Heart left ventricle (tissue), 16 donors: ENCODE measurements around the gene DOK7. TPM values are rescaled to one million over a fixed set of nuclear protein-coding genes. Genes with fewer than 3 reads are reported as not detected.

Experiments used
- ATAC-seq, 4 donors: fragments of 200-7000 bp; cut with Tn5 transposase; one replicate each; pipeline ENCODE4 v1.9.1; 2020 to 2022; ENCODE audit warnings: moderate library complexity in 4 of 4, mild to moderate bottlenecking in 3 of 4, moderate number of reproducible peaks in 1 of 4
- DNase-seq, 5 donors: peaks; one replicate each; pipeline ENCODE4 v3.0.0-alpha.2; 2020
- H3K27ac ChIP-seq, 12 donors: fragments of 200-600 bp; sonication (generic) in 4 of 12; one replicate each; pipeline versions ENCODE4 v1.5.0 to v1.8.0; 2016 to 2022; ENCODE audit warnings: mild to moderate bottlenecking in 2 of 12
- H3K27me3 ChIP-seq, 9 donors: fragments of 200-600 bp; sonication (generic) in 2 of 9; one replicate each; pipeline versions ENCODE4 v1.5.1 to v1.8.0; 2016 to 2022; ENCODE audit warnings: mild to moderate bottlenecking in 3 of 9
- H3K36me3 ChIP-seq, 9 donors: fragments of 200-600 bp; sonication (generic) in 2 of 9; one replicate each; pipeline versions ENCODE4 v1.5.0 to v1.8.0; 2018 to 2022; ENCODE audit warnings: mild to moderate bottlenecking in 2 of 9
- H3K4me1 ChIP-seq, 12 donors: fragments of 200-600 bp; sonication (generic) in 4 of 12; one replicate each; pipeline versions ENCODE4 v1.5.0 to v1.8.0; 2016 to 2022; ENCODE audit warnings: mild to moderate bottlenecking in 3 of 12
- H3K4me3 ChIP-seq, 12 donors: fragments of 200-600 bp; sonication (generic) in 4 of 12; one replicate each; pipeline versions ENCODE4 v1.5.0 to v1.8.0; 2017 to 2022; ENCODE audit warnings: mild to moderate bottlenecking in 9 of 12, moderate library complexity in 4 of 12
- H3K9me3 ChIP-seq, 12 donors: fragments of 200-600 bp; sonication (generic) in 4 of 12; one replicate each; pipeline versions ENCODE4 v1.5.0 to v1.8.0; 2016 to 2022; ENCODE audit warnings: mild to moderate bottlenecking in 1 of 12
- CTCF ChIP-seq, 12 donors: fragments of 200-600 bp; sonication (generic) in 4 of 12; IDR thresholded peaks; one replicate each; pipeline versions ENCODE4 v1.5.0 to v1.8.0; 2018 to 2022; ENCODE audit warnings: antibody characterized with exemption in 12 of 12, mild to moderate bottlenecking in 5 of 12
- POLR2A ChIP-seq, 2 donors: fragments of 450-650 bp; IDR thresholded peaks; one replicate each; pipeline ENCODE4 v1.6.1; 2017; ENCODE audit warnings: antibody characterized with exemption in 2 of 2, mild to moderate bottlenecking in 2 of 2, moderate library complexity in 2 of 2
- WGBS, 4 donors: extraction: QIAGEN DNeasy Blood & Tissue Kit in 2 of 4; methylation state at CpG; one replicate each; pipeline versions ENCODE4 v1.1.5 to v1.1.7; 2013 to 2018; 5-methylcytosine and 5-hydroxymethylcytosine counted together
- intact Hi-C, 10 donors: fragments of 100-400 bp; cut with DNase I; formaldehyde crosslinking; loops; one replicate each; pipeline versions ENCODE4 v1.11.1 to v1.14.2; 2022
- polyA plus RNA-seq, 2 donors: library from polyadenylated mRNA; stranded (reverse); fragments of 200-250 nt; gene quantifications; one replicate each; pipeline ENCODE4 v1.2.3, GENCODE V29; 2013
- total RNA-seq, 9 donors: library from RNA; depleted of rRNA in 2 of 9; stranded (reverse); fragments of >200 nt in 2 of 9; fragmentation: NEBNext Ultra II Directional in 3 of 9; extraction: Animal tissue kit (Norgen Biotek cat#: 25700) in 3 of 9; gene quantifications; one replicate each; pipeline versions ENCODE4 v1.1.0 to v1.2.4, GENCODE V29; 2016 to 2023
- donor health status: ischemic (EF 13 %, LVEDD 7.1; RV severe dilation, severe dysfunction).
- donor health status: healthy with polysubstance abuse.
- donor health status: DM: no; HTN: yes; CAD: no.
- donor health status: DM: no; HTN: no; CAD: no.
- donor health status: ischemic (EF 25% LVEDD 6.9; RV normal size, moderate dysfunction).
- donor health status: ischemic (EF 25% LVEDD 5.7; RV mildly dilated, moderate dysfunction).
- donor health status: healthy.
- donor health status: DM: yes; HTN: yes; CAD: no.
- donor health status: ischemic (EF 35%, LVEDD 5.7; RV mildly dilated, moderate dysfunction).
- donor health status: nonischemic (EF 11% LVEDD 7.7; RV severe dilation, severe dysfunction).
- donor health status: DM: yes; HTN: yes; CAD: no.
- donor health status: PGD.
- donor health status: ischemic (EF 29% LVEDD 5.4; RV normal size, mild dysfunction).
- donor health status: nonischemic (EF 23%, LVEDD 6.1; RV moderate dilation, normal function).

Gene DOK7
- total and polyA plus RNA-seq, 11 donors: 27.7 to 89.5 (median 40.0) TPM

- intact Hi-C loops: loop anchor here in 1 of 10 donors (10.0 kb wide), 1 partner anchor 169 kb away; no protein-coding TSS in a partner anchor
- Histone ChIP-seq H3K27me3 (no peaks in the 10 kb centered on the region), H3K27ac (no peak overlapping the region), H3K4me1 (peaks cover 0 to 3% (median 0%) of the 10 kb centered on the region in 12 donors), H3K9me3 (no peaks in the 10 kb centered on the region), H3K36me3 (peaks cover 6 to 93% (median 89%) of the 10 kb centered on the region in 9 donors), H3K4me3 (no peak overlapping the region)
- WGBS, 4 donors: 93 to 95% (median 93%) methylated on average over 18 of the region's 18 CpGs
- TF ChIP-seq CTCF (IDR thresholded peaks at IDR 0.05) (no peak), POLR2A (IDR thresholded peaks at IDR 0.05) (no peak)
- no peak for ATAC-seq
- DNase-seq: peak in 1 of 5 donors; percentile 16
These were observed 50.7 kb downstream of the DOK7 start for GRCh38 chr4:3513807-3514206.

GRCh38 chr4:3514221-3514780, 51.2 kb downstream of the DOK7 start:
- ATAC-seq (peak in 1 of 4 donors; percentile 9), DNase-seq (peak in 2 of 5 donors; percentile 13 to 60)
- H3K4me3 ChIP-seq: no peak overlapping the region
- no peak for TF ChIP-seq POLR2A (IDR thresholded peaks at IDR 0.05)
- no peak for TF ChIP-seq CTCF (IDR thresholded peaks at IDR 0.05)
- peaks cover 6 to 95% (median 91%) of the 10 kb centered on the region in 9 donors for H3K36me3 ChIP-seq
- no peaks in the 10 kb centered on the region for H3K27me3 ChIP-seq
- no peaks in the 10 kb centered on the region for H3K9me3 ChIP-seq
- peaks cover 0 to 3% (median 0%) of the 10 kb centered on the region in 12 donors for H3K4me1 ChIP-seq
- WGBS, 4 donors: 89 to 91% (median 90%) methylated on average over 15 to 17 of the region's 17 CpGs
- intact Hi-C loops: loop anchor here in 1 of 10 donors (10.0 kb wide), 1 partner anchor 170 kb away; no protein-coding TSS in a partner anchor
- H3K27ac ChIP-seq: peak overlapping the region in 1 of 12 donors; percentile 12

GRCh38 chr4:3514806-3515501, 51.8 kb downstream of the DOK7 start:
- Histone ChIP-seq H3K27ac (peak overlapping the region in 1 of 12 donors; percentile 12), H3K9me3 (no peaks in the 10 kb centered on the region), H3K36me3 (peaks cover 6 to 97% (median 93%) of the 10 kb centered on the region in 9 donors), H3K27me3 (no peaks in the 10 kb centered on the region), H3K4me3 (no peak overlapping the region), H3K4me1 (peaks cover 0 to 3% (median 0%) of the 10 kb centered on the region in 12 donors)
- DNase-seq (peak in 3 of 5 donors; percentile 36 to 64 (median 37)), ATAC-seq (peak in 3 of 4 donors; percentile 18 to 30 (median 19))
- 77 to 91% (median 85%) methylated on average over 16 to 31 of the region's 31 CpGs for WGBS, 4 donors
- no peak for TF ChIP-seq POLR2A (IDR thresholded peaks at IDR 0.05)
- peak in 9 of 12 donors; percentile 11 to 44 (median 29) for TF ChIP-seq CTCF (IDR thresholded peaks at IDR 0.05)
- intact Hi-C loops: loop anchor here in 1 of 10 donors (10.0 kb wide), 1 partner anchor 170 kb away; no protein-coding TSS in a partner anchor

GRCh38 chr4:3515646-3516045, 52.5 kb downstream of the DOK7 start:
- Histone ChIP-seq H3K9me3 (no peaks in the 10 kb centered on the region), H3K36me3 (peaks cover 6 to 97% (median 93%) of the 10 kb centered on the region in 9 donors), H3K4me3 (no peak overlapping the region), H3K4me1 (peaks cover 0 to 3% (median 0%) of the 10 kb centered on the region in 12 donors), H3K27me3 (no peaks in the 10 kb centered on the region), H3K27ac (no peak overlapping the region)
- ATAC-seq (no peak), DNase-seq (peak in 2 of 5 donors; percentile 19 to 37)
- TF ChIP-seq CTCF (IDR thresholded peaks at IDR 0.05): no peak
- no peak for TF ChIP-seq POLR2A (IDR thresholded peaks at IDR 0.05)
- 83 to 86% (median 84%) methylated on average over 13 to 15 of the region's 15 CpGs for WGBS, 4 donors
- intact Hi-C loops: loop anchor here in 1 of 10 donors (10.0 kb wide), 1 partner anchor 171 kb away; no protein-coding TSS in a partner anchor
